HG03378 (cell line): ENCODE measurements around the gene DNAH1.

Experiments used
- ATAC-seq: cut with Tn5 transposase; IDR thresholded peaks from one replicate; pipeline ENCODE4 v1.9.1; 2021; ENCODE audit warnings: mild to moderate bottlenecking, moderate library complexity; ENCODE audit not compliant: unreplicated experiment

Gene DNAH1

GRCh38 chr3:52431459-52432223 is 115.5 kb downstream of the DNAH1 start:
- ATAC-seq, result no peak

- no peak for ATAC-seq
Observed at GRCh38 chr3:52432225-52432624, 116.1 kb downstream of the DNAH1 start.

GRCh38 chr3:52432691-52433141 is 116.6 kb downstream of the DNAH1 start:
- no peak for ATAC-seq

- no peak for ATAC-seq
Observed at GRCh38 chr3:52433328-52433995, 117.3 kb downstream of the DNAH1 start.

- no peak for ATAC-seq
Observed at GRCh38 chr3:52433996-52434479, 117.9 kb downstream of the DNAH1 start.

- no peak for ATAC-seq
Observed at GRCh38 chr3:52434491-52435115, 118.5 kb downstream of the DNAH1 start.

- ATAC-seq, result no peak
Observed at GRCh38 chr3:52435246-52436101, 119.4 kb downstream of the DNAH1 start.

GRCh38 chr3:52436500-52437149 is 120.5 kb downstream of the DNAH1 start:
- no peak for ATAC-seq

GRCh38 chr3:52437326-52438103 is 121.4 kb downstream of the DNAH1 start:
- no peak for ATAC-seq

GRCh38 chr3:52438104-52438376 is 121.9 kb downstream of the DNAH1 start:
- no peak for ATAC-seq

- ATAC-seq, result no peak
Observed at GRCh38 chr3:52438579-52439425, 122.7 kb downstream of the DNAH1 start.

GRCh38 chr3:52439426-52440248 is 123.5 kb downstream of the DNAH1 start:
- ATAC-seq, result no peak

- ATAC-seq, result no peak
Observed at GRCh38 chr3:52440249-52440551, 124.1 kb downstream of the DNAH1 start.

- no peak for ATAC-seq
Observed at GRCh38 chr3:52440671-52441070, 124.6 kb downstream of the DNAH1 start.

GRCh38 chr3:52441091-52441771 is 125.1 kb downstream of the DNAH1 start:
- no peak for ATAC-seq

GRCh38 chr3:52441772-52442332 is 125.7 kb downstream of the DNAH1 start:
- ATAC-seq, result no peak
